Common myeloid progenitor, CD34-positive (primary cell): ENCODE measurements around the gene CDK2AP2.

Experiments used
- CTCF ChIA-PET: fragments of 350-600 bp; sonication (Branson Sonifier 250); formaldehyde crosslinking; loops from one replicate; lab custom pipeline; 2021; ENCODE audit warnings: antibody characterized with exemption; lab: Charles Lee
- POLR2A ChIA-PET: fragments of 350-600 bp; sonication (Branson Sonifier 250); formaldehyde crosslinking; loops from one replicate; lab custom pipeline; 2021; ENCODE audit warnings: antibody characterized with exemption; lab: Charles Lee
- DNase-seq, 3 donors: peaks; one replicate each; pipeline versions ENCODE4 v3.0.0 to v3.0.0-alpha.2; 2013
- H3K27ac ChIP-seq, 2 experiments: 1 replicate in 1 of 2; 2 replicates in 1 of 2; pipeline ENCODE4 v1.7.0; 2013; ENCODE audit warnings: inconsistent platforms in 2 of 2, low read length in 2 of 2, mild to moderate bottlenecking in 2 of 2, low read depth in 1 of 2, moderate library complexity in 1 of 2; ENCODE audit not compliant: severe bottlenecking in 2 of 2, insufficient read depth in 1 of 2, poor library complexity in 1 of 2
- H3K27me3 ChIP-seq, 5 experiments: replicated peaks in 2 of 5; 1 replicate in 3 of 5; 2 replicates in 2 of 5; pipeline versions ENCODE4 v1.6.1 to v1.7.0; 2013; ENCODE audit warnings: low read length in 4 of 5, mild to moderate bottlenecking in 2 of 5, moderate library complexity in 2 of 5, inconsistent platforms in 1 of 5; ENCODE audit not compliant: insufficient read depth in 5 of 5, control insufficient read depth in 4 of 5
- H3K36me3 ChIP-seq, 4 experiments: 1 replicate in 2 of 4; 2 replicates in 2 of 4; pipeline versions ENCODE4 v1.6.1 to v1.7.0; 2013; ENCODE audit warnings: low read length in 3 of 4, control low read depth in 1 of 4, mild to moderate bottlenecking in 1 of 4; ENCODE audit not compliant: control insufficient read depth in 4 of 4, insufficient read depth in 4 of 4
- H3K4me1 ChIP-seq, 4 experiments: 1 replicate in 3 of 4; 2 replicates in 1 of 4; pipeline versions ENCODE4 v1.6.1 to v1.7.1; 2013; ENCODE audit warnings: low read length in 3 of 4, mild to moderate bottlenecking in 3 of 4, control low read depth in 1 of 4, inconsistent platforms in 1 of 4, moderate library complexity in 1 of 4; ENCODE audit not compliant: control insufficient read depth in 4 of 4, insufficient read depth in 4 of 4; ENCODE audit errors: control extremely low read depth in 1 of 4
- H3K4me3 ChIP-seq, 7 experiments: 1 replicate in 4 of 7; 2 replicates in 3 of 7; pipeline versions ENCODE4 v1.5.1 to v1.7.0; 2013; ENCODE audit warnings: mild to moderate bottlenecking in 7 of 7, low read length in 6 of 7, moderate library complexity in 6 of 7, inconsistent platforms in 2 of 7, low read depth in 2 of 7, control low read depth in 1 of 7; ENCODE audit not compliant: insufficient read depth in 4 of 7, control insufficient read depth in 1 of 7; ENCODE audit errors: extremely low read depth in 1 of 7
- H3K9me3 ChIP-seq, 5 experiments: 1 replicate in 4 of 5; 2 replicates in 1 of 5; pipeline versions ENCODE4 v1.6.1 to v1.7.1; 2013; ENCODE audit warnings: low read length in 4 of 5, mild to moderate bottlenecking in 2 of 5, inconsistent platforms in 1 of 5, low read depth in 1 of 5, moderate library complexity in 1 of 5; ENCODE audit not compliant: control insufficient read depth in 4 of 5, insufficient read depth in 2 of 5; ENCODE audit errors: control extremely low read depth in 1 of 5
- WGBS: methylation state at CpG from one replicate; pipeline ENCODE4 v1.1.5; 2013; ENCODE audit not compliant: insufficient coverage; 5-methylcytosine and 5-hydroxymethylcytosine counted together

CDK2AP2 gene

DNA sequence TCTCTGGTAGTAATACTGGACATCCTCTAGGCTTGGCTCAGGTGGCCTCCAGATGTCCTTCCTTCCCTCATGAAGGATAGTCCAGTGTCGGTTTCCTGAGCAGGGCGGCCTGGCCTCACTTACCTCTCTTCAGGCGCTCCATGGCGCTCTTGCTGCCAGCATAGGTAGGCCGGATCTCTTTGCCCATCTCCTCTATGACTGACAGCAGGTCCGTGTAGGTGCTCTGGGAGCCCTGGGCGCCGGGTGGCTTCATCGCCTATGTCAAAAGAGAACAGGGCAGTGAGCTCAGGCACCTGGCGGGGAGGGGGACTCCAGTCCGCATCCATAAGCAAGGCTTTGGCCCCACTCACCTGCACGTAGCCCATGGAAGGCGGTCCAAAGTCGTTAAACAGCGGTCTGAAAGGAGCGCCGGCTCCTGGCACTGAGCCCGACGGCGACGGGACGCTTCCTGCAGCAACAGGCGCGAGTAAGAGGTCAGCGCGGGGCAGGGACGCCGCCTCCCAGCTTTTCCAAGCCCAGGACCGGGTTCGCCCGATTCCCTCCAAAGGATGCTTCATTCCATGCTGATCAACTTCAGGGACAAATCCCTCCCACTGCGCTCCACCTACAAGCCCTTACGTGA, 609 bp downstream of the CDK2AP2 start:
- H3K27me3 ChIP-seq, result peaks cover 0 to 20% (median 2%) of the 10 kb centered on the region in 5 experiments
- WGBS, result 39% methylated on average over 32 of the region's 33 CpGs
- ChIA-PET POLR2A (no interaction called here), CTCF (interaction anchor here (1.0 kb wide), 1 partner anchor 39 kb away, joined by 3 read pairs; no protein-coding TSS in a partner anchor)
- no peaks in the 10 kb centered on the region for H3K9me3 ChIP-seq
- H3K4me3 ChIP-seq, result peak overlapping the region; percentile 23 to 94 (median 87)
- peak in 1 of 3 donors; percentile 25 for DNase-seq
- peak overlapping the region; percentile 98 to 99 for H3K27ac ChIP-seq
- H3K36me3 ChIP-seq, result peaks cover 0 to 5% (median 2%) of the 10 kb centered on the region in 4 experiments
- peaks cover 0 to 49% (median 47%) of the 10 kb centered on the region in 4 experiments for H3K4me1 ChIP-seq

DNA sequence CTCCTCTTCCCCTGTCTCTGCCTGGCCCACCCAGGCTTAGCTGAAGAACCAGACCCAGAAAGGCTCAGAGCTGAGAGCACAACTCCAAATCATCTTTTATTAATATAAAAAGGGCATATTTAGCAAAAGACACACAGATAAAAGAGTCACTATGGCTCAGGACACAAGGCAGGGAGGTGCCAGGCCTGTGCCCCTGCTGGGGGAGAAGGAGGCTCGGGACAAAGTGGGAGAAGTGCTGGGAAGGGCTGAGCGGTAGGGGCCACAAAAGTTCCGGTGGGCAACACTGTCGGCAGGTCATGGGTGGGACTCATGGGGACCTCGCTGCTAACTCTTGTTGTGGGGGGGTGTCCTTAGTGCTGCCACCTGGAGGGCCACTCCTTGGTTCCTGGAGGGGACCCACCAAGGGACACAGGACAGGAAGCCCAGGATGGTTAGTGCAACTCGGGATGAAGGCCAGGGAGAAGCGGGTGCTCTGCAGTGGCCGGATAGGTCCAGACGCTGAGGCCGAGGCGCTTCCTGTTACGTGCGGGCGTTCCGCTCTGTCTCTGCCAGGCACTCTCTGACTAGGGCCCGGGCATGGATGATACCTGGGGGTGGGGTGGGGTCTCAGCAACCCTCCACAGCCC, 1.4 kb downstream of the CDK2AP2 start:
- ChIA-PET POLR2A (no interaction called here), CTCF (interaction anchor here (0.6 to 2.0 kb wide), 5 partner anchors 22 to 155 kb away, joined by 3 to 5 read pairs (median 4); partner anchors contain the start of gene PTPRCAP)
- no peak for DNase-seq
- Histone ChIP-seq H3K27me3 (peaks cover 0 to 22% (median 0%) of the 10 kb centered on the region in 5 experiments), H3K4me1 (peaks cover 0 to 49% (median 47%) of the 10 kb centered on the region in 4 experiments), H3K4me3 (no peak overlapping the region), H3K9me3 (no peaks in the 10 kb centered on the region), H3K27ac (peak overlapping the region in 1 of 2 experiments; percentile 6), H3K36me3 (peaks cover 0 to 13% (median 4%) of the 10 kb centered on the region in 4 experiments)
- WGBS, result 92% methylated on average over 14 of the region's 16 CpGs

- Histone ChIP-seq H3K9me3 (no peaks in the 10 kb centered on the region), H3K36me3 (peaks cover 0 to 16% (median 7%) of the 10 kb centered on the region in 4 experiments), H3K27ac (peak overlapping the region in 1 of 2 experiments; percentile 55), H3K4me1 (peaks cover 0 to 53% (median 47%) of the 10 kb centered on the region in 4 experiments), H3K4me3 (peak overlapping the region in 6 of 7 experiments; percentile 9 to 82 (median 73)), H3K27me3 (peaks cover 0 to 22% (median 0%) of the 10 kb centered on the region in 5 experiments)
- ChIA-PET POLR2A (interaction anchor here (1.1 kb wide), 1 partner anchor 14 kb away, joined by 4 read pairs; no protein-coding TSS in a partner anchor), CTCF (interaction anchor here (0.6 to 2.0 kb wide), 8 partner anchors 15 to 160 kb away, joined by 3 to 5 read pairs (median 4); partner anchors contain the start of gene PTPRCAP)
- DNase-seq, result peak; percentile 92 to 96 (median 96)
- 21% methylated on average over 12 of the region's 17 CpGs for WGBS
Observed at GRCh38 chr11:67505605-67506396, 2.2 kb downstream of the CDK2AP2 start.

GRCh38 chr11:67504950-67505581, 2.9 kb downstream of the CDK2AP2 start, which contains the start of gene PITPNM1:
PITPNM1 (minus strand) TSS chr11:67505363; CDS start chr11:67504180, 1,183 bp downstream.
- Histone ChIP-seq H3K4me3 (peak within 1 kb of the TSS; percentile 35 to 82 (median 78)), H3K9me3 (no peaks in the 10 kb centered on the region), H3K36me3 (peaks cover 0 to 16% (median 7%) of the 10 kb centered on the region in 4 experiments), H3K27me3 (peaks cover 0 to 22% (median 0%) of the 10 kb centered on the region in 5 experiments), H3K27ac (peak within 1 kb of the TSS in 1 of 2 experiments; percentile 55), H3K4me1 (peaks cover 0 to 53% (median 47%) of the 10 kb centered on the region in 4 experiments)
- ChIA-PET CTCF (interaction anchor here (0.9 to 2.0 kb wide), 5 partner anchors 14 to 159 kb away, joined by 3 to 5 read pairs (median 3); no protein-coding TSS in a partner anchor), POLR2A (interaction anchor here (1.1 kb wide), 1 partner anchor 13 kb away, joined by 4 read pairs; no protein-coding TSS in a partner anchor)
- peak in 1 of 3 donors; percentile 59 for DNase-seq
- under 1% methylated on average over 49 of the region's 58 CpGs for WGBS

DNA sequence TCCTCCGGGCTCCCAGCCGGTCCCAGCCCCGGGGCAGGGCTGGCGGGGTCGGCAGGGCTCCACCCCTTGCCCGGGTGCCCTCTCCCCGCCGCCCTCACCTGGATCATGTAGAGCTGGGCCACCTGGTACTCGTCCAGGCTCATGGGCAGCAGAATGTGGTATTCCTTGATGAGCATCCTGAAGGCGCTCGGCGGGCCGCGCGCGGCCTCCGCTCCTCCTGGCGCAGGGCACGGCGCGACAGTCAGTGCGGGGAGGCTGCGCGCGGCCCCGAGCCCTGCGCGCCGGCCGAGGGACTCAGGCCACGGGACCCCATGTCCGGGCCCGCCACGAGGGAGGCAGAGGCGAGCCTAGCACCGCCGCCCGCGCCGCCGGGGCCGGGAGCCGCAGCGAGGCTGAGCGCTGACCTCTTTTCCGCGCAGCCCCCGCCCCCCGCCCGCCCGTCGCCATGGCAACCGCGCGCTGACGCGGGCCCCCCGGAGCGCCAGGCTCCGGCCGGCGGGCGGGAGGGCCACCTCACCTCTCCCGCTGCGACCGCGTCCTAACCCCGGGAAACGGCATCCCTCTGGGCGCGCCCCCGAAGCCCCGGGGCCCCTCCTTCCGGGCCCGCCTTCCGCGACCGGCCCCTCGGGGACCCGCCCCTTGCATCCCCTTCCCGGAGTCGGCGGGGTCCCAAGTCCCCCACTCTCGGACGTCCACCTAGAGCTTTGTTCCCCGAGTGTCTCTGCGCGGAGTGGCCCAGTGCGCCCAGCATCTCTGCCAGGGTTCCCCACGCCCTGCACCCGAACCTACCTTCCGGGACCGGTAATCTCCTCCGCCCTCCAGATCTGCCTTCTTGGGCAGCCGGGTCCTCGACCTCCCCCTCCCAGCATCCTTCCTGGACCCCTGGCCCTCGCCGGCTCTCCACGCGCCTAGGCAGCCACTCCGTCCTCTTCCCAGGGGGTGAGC, 3.7 kb downstream of the CDK2AP2 start:
- no peak overlapping the region for H3K27ac ChIP-seq
- H3K9me3 ChIP-seq, result no peaks in the 10 kb centered on the region
- H3K4me3 ChIP-seq, result peak overlapping the region; percentile 35 to 82 (median 78)
- peak in 1 of 3 donors; percentile 22 for DNase-seq
- H3K27me3 ChIP-seq, result peaks cover 0 to 22% (median 0%) of the 10 kb centered on the region in 5 experiments
- H3K4me1 ChIP-seq, result peaks cover 0 to 53% (median 47%) of the 10 kb centered on the region in 4 experiments
- CTCF ChIA-PET, result interaction anchor here (1.2 kb wide), 1 partner anchor 63 kb away, joined by 3 read pairs; no protein-coding TSS in a partner anchor
- WGBS, result 4% methylated on average over 69 of the region's 101 CpGs
- POLR2A ChIA-PET, result no interaction called here
- peaks cover 0 to 20% (median 7%) of the 10 kb centered on the region in 4 experiments for H3K36me3 ChIP-seq
